Activated CD8-positive, alpha-beta memory T cell treated with anti-CD3 and anti-CD28 coated beads for 4 hours (primary cell): ENCODE data around the gene HECTD4.

ENCODE experiments used
- DNase-seq, 2 donors: peaks; one replicate each; pipeline ENCODE4 v3.0.0-alpha.2; 2020; ENCODE audit warnings: low read depth in 2 of 2

The HECTD4 gene

DNA sequence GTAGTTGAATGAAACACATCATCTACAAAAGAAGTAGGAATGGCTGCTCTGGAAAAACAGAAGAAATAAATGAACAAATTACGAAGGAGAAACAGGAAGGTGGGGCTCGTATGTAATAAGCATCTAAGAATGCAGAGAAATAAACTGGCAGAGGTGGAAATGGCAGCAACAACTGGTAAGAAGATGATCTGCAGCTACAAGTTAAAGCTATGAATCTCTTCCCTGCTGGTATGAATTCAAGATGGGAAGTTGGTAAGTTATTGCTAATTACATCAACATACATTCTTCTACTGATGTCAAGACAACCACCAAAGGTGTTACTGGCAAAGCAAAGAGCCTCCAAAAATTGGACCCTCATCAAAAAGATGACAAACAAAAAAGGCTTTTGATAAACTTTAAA is 59.8 kb downstream of the HECTD4 start:
- no peak for DNase-seq

- no peak for DNase-seq
These were observed 61.0 kb downstream of the HECTD4 start for GRCh38 chr12:112321245-112321644.

GRCh38 chr12:112319395-112319794 is 62.8 kb downstream of the HECTD4 start:
- DNase-seq, result no peak

GRCh38 chr12:112317481-112317880 is 64.8 kb downstream of the HECTD4 start:
- DNase-seq, result no peak

- no peak for DNase-seq
These were observed 67.2 kb downstream of the HECTD4 start for GRCh38 chr12:112314981-112315380.

GRCh38 chr12:112309797-112310196 is 72.4 kb downstream of the HECTD4 start:
- no peak for DNase-seq

DNA sequence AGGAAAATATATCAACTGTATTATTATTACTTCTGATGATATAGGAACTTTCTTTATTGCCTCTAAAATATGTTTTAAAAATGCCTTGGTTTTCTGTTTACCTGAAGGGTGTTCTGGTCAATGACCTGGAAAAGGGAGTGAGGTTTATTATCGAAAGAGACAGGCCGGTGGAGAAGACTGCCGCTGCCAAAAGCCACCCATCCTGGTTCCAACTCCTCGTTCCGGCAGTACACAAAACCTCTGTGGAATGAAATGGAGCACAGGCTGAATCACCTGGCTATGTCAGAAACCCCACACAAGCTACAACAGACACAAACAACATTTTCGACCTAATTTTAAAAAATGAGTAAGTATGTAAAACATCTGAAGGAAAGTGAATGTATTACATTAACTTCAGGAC is 73.6 kb downstream of the HECTD4 start:
- no peak for DNase-seq

DNA sequence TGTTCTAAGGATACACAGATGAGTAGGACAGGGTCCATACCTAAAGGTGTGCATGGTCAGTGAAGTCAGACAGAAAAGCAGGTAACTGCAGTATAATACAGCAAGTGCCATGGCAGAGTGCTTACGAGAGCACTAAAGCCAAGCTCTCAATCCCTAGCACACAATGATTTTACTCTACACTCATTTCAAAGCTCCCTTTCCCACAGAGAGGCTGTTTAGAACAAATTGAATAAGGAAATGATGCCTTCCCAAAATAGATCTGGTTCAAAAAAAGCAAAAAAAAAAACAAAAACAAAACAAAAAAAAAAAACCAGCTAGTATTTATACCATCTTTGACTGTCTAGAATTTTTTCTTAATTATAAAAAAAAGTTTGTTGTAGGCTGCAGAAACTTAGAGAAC is 74.1 kb downstream of the HECTD4 start:
- no peak for DNase-seq

- DNase-seq, result no peak
These were observed 74.8 kb downstream of the HECTD4 start for GRCh38 chr12:112307317-112308011.

- DNase-seq, result no peak
These were observed 76.3 kb downstream of the HECTD4 start for GRCh38 chr12:112305951-112306350.

DNA sequence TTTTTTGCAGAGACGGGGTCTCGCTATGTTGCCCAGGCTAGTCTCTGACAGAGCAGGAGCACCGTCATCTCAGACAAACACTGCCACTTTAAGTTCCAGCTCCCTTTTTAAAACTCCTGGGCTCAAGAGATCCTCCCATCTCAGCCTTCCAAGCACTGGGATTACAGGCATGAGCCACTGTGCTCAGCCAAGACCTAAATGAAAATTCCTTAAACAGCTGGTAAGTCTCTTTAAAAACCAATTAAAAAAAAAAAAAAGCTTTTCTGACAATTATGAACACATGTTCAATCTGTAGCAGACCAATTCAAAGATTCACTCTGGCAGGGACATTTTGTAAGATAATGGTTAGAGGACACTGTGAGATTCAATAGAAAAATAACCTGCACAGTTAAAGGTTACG is 77.8 kb downstream of the HECTD4 start:
- DNase-seq, result no peak

- no peak for DNase-seq
These were observed 78.4 kb downstream of the HECTD4 start for GRCh38 chr12:112303799-112304198.

DNA sequence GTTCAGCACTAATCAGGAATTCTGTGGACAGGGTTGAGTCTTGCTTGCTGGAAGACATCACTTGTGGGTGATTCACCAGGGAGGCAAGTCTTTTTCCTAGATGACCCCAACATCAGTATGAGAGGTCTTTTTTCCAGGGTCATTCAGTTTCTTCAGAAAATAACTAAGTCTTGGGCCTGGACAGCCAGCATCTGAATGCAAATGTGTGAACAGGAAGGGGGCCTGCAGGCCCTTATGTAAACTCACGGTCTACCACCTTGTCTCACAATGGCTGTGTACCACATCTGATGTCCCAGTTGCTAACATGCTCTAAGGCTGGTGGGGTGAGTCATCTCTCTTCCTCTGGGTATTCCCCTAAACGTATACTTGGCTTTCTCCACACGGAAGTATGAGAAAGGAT is 79.2 kb downstream of the HECTD4 start:
- peak; percentile 6 to 38 for DNase-seq

- DNase-seq, result no peak
These were observed 82.5 kb downstream of the HECTD4 start for GRCh38 chr12:112299704-112300103.

DNA sequence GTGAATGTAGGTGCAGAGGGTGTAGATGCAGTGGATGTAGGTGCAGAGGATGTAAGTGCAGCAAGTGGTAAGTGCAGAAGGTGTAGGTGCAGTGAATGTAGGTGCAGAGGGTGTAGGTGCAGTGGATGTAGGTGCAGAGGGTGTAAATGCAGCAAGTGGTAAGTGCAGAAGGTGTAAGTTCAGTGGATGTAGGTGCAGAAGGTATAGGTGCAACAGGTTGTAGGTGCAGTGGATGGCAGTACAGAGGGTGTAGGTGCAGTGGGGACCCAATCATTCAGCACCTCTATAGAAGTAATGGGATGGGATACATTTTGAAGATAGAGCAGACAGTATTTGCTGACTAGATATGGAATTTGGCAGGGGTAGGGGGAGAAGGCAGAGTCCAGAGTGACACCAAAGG is 85.0 kb downstream of the HECTD4 start:
- no peak for DNase-seq

GRCh38 chr12:112296183-112296582 is 86.0 kb downstream of the HECTD4 start:
- no peak for DNase-seq

DNA sequence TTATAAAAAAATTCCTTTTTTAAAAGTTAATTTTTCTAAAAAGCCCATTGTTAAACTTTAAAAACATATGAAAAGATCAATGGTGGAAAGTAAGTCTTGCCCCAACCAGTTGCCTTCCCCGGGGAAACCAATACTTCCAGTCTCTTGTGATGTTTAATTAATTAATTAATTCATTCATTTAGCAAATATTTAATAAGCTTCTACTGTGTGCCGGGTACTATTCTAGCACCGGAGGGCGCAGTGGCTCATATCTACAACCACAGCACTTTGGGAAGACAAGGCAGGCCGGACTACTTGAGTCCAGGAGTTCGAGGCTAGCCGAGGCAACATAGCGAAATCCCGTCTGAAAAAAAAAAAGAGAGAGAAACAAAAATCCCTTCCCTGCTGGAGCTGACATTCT is 87.4 kb downstream of the HECTD4 start:
- DNase-seq, result no peak

DNA sequence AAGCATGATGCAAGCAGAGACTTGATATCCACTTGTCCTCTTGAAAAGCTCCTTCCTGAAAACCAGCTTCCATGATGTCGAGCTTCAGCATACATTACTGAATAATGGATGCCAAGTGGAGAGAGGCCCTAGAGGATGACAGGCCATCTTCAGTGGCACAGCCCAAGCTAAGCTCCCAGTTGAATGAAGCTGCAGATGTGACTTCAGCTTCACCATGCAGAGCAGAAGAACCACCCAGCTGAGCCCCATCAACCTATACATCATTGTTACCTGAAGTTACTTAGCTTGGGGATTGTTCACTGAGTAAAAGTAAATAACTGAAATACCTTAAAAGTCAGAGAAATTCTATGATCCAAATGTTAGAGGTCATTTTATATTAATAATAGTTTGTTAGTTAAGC is 93.6 kb downstream of the HECTD4 start:
- no peak for DNase-seq

DNA sequence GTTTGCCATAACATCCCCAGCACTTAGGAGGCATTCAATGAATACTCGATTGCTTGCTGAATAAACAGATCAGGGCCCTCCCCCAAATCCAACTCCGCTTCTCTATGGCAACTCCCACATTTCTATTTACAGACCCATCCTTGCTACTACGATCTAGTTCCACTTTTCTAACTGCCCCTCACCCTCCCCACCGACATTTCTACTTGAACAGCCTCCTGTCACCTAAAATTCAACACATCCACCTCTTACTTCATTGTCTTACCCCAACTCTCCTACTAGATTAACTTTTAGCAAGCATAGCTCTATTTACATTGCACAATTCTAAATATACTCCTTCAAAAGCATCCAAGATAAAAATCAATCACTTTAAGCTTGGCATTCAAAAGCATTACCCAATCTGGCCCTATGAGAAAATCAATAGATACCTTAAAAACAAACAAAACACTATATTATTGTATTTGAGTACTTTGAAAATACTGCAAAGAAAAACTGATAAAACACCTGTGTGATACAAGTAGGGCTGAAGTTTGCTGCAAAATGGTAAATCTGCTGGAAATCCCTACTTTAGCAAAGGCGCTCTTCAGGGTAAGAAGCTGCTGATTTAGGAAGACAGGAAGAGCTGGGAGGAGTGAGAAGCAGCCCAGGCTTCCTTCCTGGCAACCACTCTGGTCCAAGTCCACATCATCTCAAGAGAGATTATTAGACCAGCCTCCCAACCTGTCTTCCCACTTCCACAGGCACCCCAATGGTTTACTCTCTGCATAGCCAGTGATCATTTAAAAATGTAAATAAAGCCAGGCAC is 96.4 kb downstream of the HECTD4 start:
- no peak for DNase-seq

GRCh38 chr12:112283546-112283945 is 98.7 kb downstream of the HECTD4 start:
- DNase-seq, result no peak

DNA sequence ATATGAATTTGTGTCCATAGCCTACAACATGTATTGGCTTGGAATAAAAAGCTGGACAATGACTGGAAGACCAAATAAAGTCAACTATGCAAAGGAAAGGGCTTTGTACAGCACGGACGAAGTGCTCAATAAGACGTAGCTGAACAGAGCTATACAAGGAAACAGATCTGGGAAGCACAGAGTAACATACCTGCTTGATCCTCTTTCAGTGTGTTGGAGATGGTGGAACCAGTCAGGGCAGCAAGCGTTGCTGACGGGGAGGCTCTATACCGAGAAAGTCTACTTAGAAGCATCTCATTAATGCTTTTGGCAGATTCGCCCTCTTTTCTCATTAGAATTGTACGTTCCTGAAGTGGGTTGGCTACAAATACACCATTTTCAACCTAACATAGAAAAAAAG is 99.3 kb downstream of the HECTD4 start:
- DNase-seq, result no peak

DNA sequence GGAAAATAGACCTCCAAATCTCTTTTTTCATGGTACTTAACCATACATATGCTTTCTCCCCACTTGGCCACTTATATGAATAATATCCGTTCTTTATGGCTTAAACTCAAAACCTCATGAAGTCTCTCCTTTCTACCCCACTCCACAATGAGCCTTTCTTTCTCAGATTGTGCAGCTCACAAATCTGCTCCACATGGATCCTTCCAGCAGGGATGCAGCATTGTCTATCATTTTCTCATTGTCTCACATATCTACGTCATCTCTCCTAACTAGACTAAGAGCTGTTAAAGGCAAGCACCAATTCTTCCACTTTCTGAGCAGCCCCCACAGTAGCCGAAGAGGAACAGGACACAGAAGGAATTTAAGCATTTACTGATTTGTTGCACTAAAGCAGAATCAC is 106.4 kb downstream of the HECTD4 start:
- DNase-seq, result no peak

GRCh38 chr12:112275207-112275606 is 107.0 kb downstream of the HECTD4 start:
- DNase-seq, result no peak
